Effector memory CD8-positive, alpha-beta T cell (primary cell): ENCODE data around the gene SLC28A3.
"Not testable (repeated sequence)": the region's sequence is repeated elsewhere in the genome, so short reads cannot be mapped to it uniquely, and the experiment has no call there.

ENCODE experiments used
- ATAC-seq: fragments of 150-1000 bp; cut with Tn5 transposase; replicated peaks from 2 replicates; pipeline ENCODE4 v1.10.0; 2021; ENCODE audit warnings: mild to moderate bottlenecking, moderate library complexity
- DNase-seq, 3 experiments: peaks; one replicate each; pipeline ENCODE4 v3.0.0; 2021
- H3K27ac Mint-ChIP-seq, 2 donors: one replicate each; pipeline ENCODE4 v1.8.0; 2022; ENCODE audit warnings: mild to moderate bottlenecking in 2 of 2, mixed read lengths in 2 of 2, moderate library complexity in 2 of 2
- H3K27me3 Mint-ChIP-seq, 2 donors: one replicate each; pipeline ENCODE4 v1.8.0; 2022; ENCODE audit warnings: mixed read lengths in 2 of 2
- H3K36me3 Mint-ChIP-seq: one replicate; pipeline ENCODE4 v1.8.0; 2022; ENCODE audit warnings: mild to moderate bottlenecking, moderate library complexity, mixed read lengths; ENCODE audit not compliant: insufficient read depth
- H3K4me1 Mint-ChIP-seq, 2 donors: one replicate each; pipeline ENCODE4 v1.8.0; 2022; ENCODE audit warnings: low read depth in 2 of 2, mixed read lengths in 2 of 2
- H3K4me3 Mint-ChIP-seq, 2 donors: one replicate each; pipeline ENCODE4 v1.8.0; 2022; ENCODE audit warnings: mild to moderate bottlenecking in 2 of 2, mixed read lengths in 2 of 2, moderate library complexity in 2 of 2
- H3K9me3 Mint-ChIP-seq, 2 donors: one replicate each; pipeline ENCODE4 v1.8.0; 2022; ENCODE audit warnings: mixed read lengths in 2 of 2

SLC28A3 gene

GRCh38 chr9:84368601-84369000 is 28.0 kb upstream of the SLC28A3 start:
- Mint-ChIP-seq H3K36me3 (no peaks in the 10 kb centered on the region), H3K9me3 (peaks cover 0 to 3% of the 10 kb centered on the region in 2 donors), H3K27ac (no peak overlapping the region), H3K4me1 (no peaks in the 10 kb centered on the region), H3K27me3 (peaks cover 20 to 43% of the 10 kb centered on the region in 2 donors), H3K4me3 (no peak overlapping the region)
- no peak for ATAC-seq
- no peak for DNase-seq

GRCh38 chr9:84367726-84368125 is 27.2 kb upstream of the SLC28A3 start:
- not testable (repeated sequence) for H3K27ac Mint-ChIP-seq, H3K4me1 Mint-ChIP-seq, ATAC-seq, H3K36me3 Mint-ChIP-seq, DNase-seq, H3K4me3 Mint-ChIP-seq, H3K9me3 Mint-ChIP-seq
- peaks cover 20 to 43% of the 10 kb centered on the region in 2 donors for H3K27me3 Mint-ChIP-seq

GRCh38 chr9:84366683-84367082 is 26.1 kb upstream of the SLC28A3 start:
- no peak for ATAC-seq
- no peak for DNase-seq
- Mint-ChIP-seq H3K36me3 (no peaks in the 10 kb centered on the region), H3K4me3 (no peak overlapping the region), H3K4me1 (no peaks in the 10 kb centered on the region), H3K27me3 (peaks cover 16 to 37% of the 10 kb centered on the region in 2 donors), H3K27ac (no peak overlapping the region), H3K9me3 (peaks cover 0 to 3% of the 10 kb centered on the region in 2 donors)

GRCh38 chr9:84364894-84365490 is 24.4 kb upstream of the SLC28A3 start:
- H3K4me3 Mint-ChIP-seq, H3K36me3 Mint-ChIP-seq, ATAC-seq, DNase-seq, H3K4me1 Mint-ChIP-seq, H3K27ac Mint-ChIP-seq, H3K9me3 Mint-ChIP-seq: not testable (repeated sequence)
- peaks cover 16 to 21% of the 10 kb centered on the region in 2 donors for H3K27me3 Mint-ChIP-seq

GRCh38 chr9:84361645-84362044 is 21.1 kb upstream of the SLC28A3 start:
- Mint-ChIP-seq H3K9me3 (peaks cover 0 to 3% of the 10 kb centered on the region in 2 donors), H3K4me1 (no peaks in the 10 kb centered on the region), H3K4me3 (no peak overlapping the region), H3K36me3 (no peaks in the 10 kb centered on the region), H3K27me3 (peaks cover 10 to 18% of the 10 kb centered on the region in 2 donors), H3K27ac (no peak overlapping the region)
- no peak for DNase-seq
- no peak for ATAC-seq

GRCh38 chr9:84357275-84357674 is 16.7 kb upstream of the SLC28A3 start:
- Mint-ChIP-seq H3K27me3 (peaks cover 10 to 11% of the 10 kb centered on the region in 2 donors), H3K4me1 (no peaks in the 10 kb centered on the region), H3K27ac (no peak overlapping the region), H3K9me3 (no peaks in the 10 kb centered on the region), H3K36me3 (no peaks in the 10 kb centered on the region), H3K4me3 (no peak overlapping the region)
- DNase-seq (no peak), ATAC-seq (no peak)

- Mint-ChIP-seq H3K9me3 (no peaks in the 10 kb centered on the region), H3K4me1 (no peaks in the 10 kb centered on the region), H3K36me3 (no peaks in the 10 kb centered on the region), H3K4me3 (no peak overlapping the region), H3K27ac (no peak overlapping the region), H3K27me3 (peaks cover 5 to 14% of the 10 kb centered on the region in 2 donors)
- DNase-seq (no peak), ATAC-seq (no peak)
Measured at GRCh38 chr9:84354035-84354434, 13.5 kb upstream of the SLC28A3 start.

- peaks cover 11 to 13% of the 10 kb centered on the region in 2 donors for H3K27me3 Mint-ChIP-seq
- no peak overlapping the region for H3K27ac Mint-ChIP-seq
- no peak for DNase-seq
- no peaks in the 10 kb centered on the region for H3K4me1 Mint-ChIP-seq
- H3K4me3 Mint-ChIP-seq = no peak overlapping the region
- H3K36me3 Mint-ChIP-seq = peaks cover 3% of the 10 kb centered on the region
- no peaks in the 10 kb centered on the region for H3K9me3 Mint-ChIP-seq
- no peak for ATAC-seq
Measured at GRCh38 chr9:84349671-84350070, 9.1 kb upstream of the SLC28A3 start.

GRCh38 chr9:84343111-84343521 is 2.6 kb upstream of the SLC28A3 start:
- Mint-ChIP-seq H3K36me3 (peaks cover 3% of the 10 kb centered on the region), H3K27ac (no peak overlapping the region), H3K4me3 (no peak overlapping the region), H3K4me1 (no peaks in the 10 kb centered on the region), H3K9me3 (no peaks in the 10 kb centered on the region), H3K27me3 (peaks cover 6 to 23% of the 10 kb centered on the region in 2 donors)
- DNase-seq (no peak), ATAC-seq (no peak)

GRCh38 chr9:84339962-84340361 is 596 bp downstream of the SLC28A3 start:
- DNase-seq (no peak), ATAC-seq (no peak)
- Mint-ChIP-seq H3K4me1 (no peaks in the 10 kb centered on the region), H3K9me3 (no peaks in the 10 kb centered on the region), H3K36me3 (no peaks in the 10 kb centered on the region), H3K4me3 (no peak overlapping the region), H3K27ac (no peak overlapping the region), H3K27me3 (peaks cover 3 to 34% of the 10 kb centered on the region in 2 donors)

- no peak overlapping the region for H3K4me3 Mint-ChIP-seq
- ATAC-seq = no peak
- DNase-seq = no peak
- H3K36me3 Mint-ChIP-seq = no peaks in the 10 kb centered on the region
- H3K27ac Mint-ChIP-seq = no peak overlapping the region
- no peaks in the 10 kb centered on the region for H3K4me1 Mint-ChIP-seq
- H3K9me3 Mint-ChIP-seq = no peaks in the 10 kb centered on the region
- H3K27me3 Mint-ChIP-seq = peaks cover 0 to 34% of the 10 kb centered on the region in 2 donors
Measured at GRCh38 chr9:84339503-84339902, 1.1 kb downstream of the SLC28A3 start.

GRCh38 chr9:84338792-84339191 is 1.8 kb downstream of the SLC28A3 start:
- no peak for ATAC-seq
- Mint-ChIP-seq H3K9me3 (no peaks in the 10 kb centered on the region), H3K4me3 (no peak overlapping the region), H3K36me3 (no peaks in the 10 kb centered on the region), H3K27me3 (peaks cover 0 to 34% of the 10 kb centered on the region in 2 donors), H3K4me1 (no peaks in the 10 kb centered on the region), H3K27ac (no peak overlapping the region)
- DNase-seq = no peak

- Mint-ChIP-seq H3K36me3 (no peaks in the 10 kb centered on the region), H3K9me3 (no peaks in the 10 kb centered on the region), H3K27me3 (peaks cover 0 to 34% of the 10 kb centered on the region in 2 donors), H3K4me3 (no peak overlapping the region), H3K4me1 (no peaks in the 10 kb centered on the region), H3K27ac (no peak overlapping the region)
- no peak for DNase-seq
- no peak for ATAC-seq
Measured at GRCh38 chr9:84337252-84337651, 3.3 kb downstream of the SLC28A3 start.

GRCh38 chr9:84331119-84331809 is 9.3 kb downstream of the SLC28A3 start:
- ATAC-seq (no peak), DNase-seq (no peak)
- Mint-ChIP-seq H3K4me3 (no peak overlapping the region), H3K4me1 (no peaks in the 10 kb centered on the region), H3K36me3 (no peaks in the 10 kb centered on the region), H3K9me3 (no peaks in the 10 kb centered on the region), H3K27ac (no peak overlapping the region), H3K27me3 (peaks cover 0 to 2% of the 10 kb centered on the region in 2 donors)
